Skeletal muscle cell (primary cell): ENCODE data around the gene SMPD3.

Source experiments
- DNase-seq: peaks from one replicate; pipeline ENCODE4 v3.0.0-alpha.2; 2010; ENCODE audit warnings: low read depth
- H3K4me3 ChIP-seq: 2 replicates; pipeline ENCODE4 v1.5.1; 2011; ENCODE audit warnings: low read depth, mild to moderate bottlenecking, control low read depth, low read length, moderate library complexity

SMPD3 gene

GRCh38 chr16:68473358-68474070 is 25.2 kb upstream of the SMPD3 start:
- DNase-seq: no peak
- no peak overlapping the region for H3K4me3 ChIP-seq

- no peak overlapping the region for H3K4me3 ChIP-seq
- no peak for DNase-seq
Measured at GRCh38 chr16:68472581-68472980, 24.3 kb upstream of the SMPD3 start.

- no peak overlapping the region for H3K4me3 ChIP-seq
- no peak for DNase-seq
Measured at GRCh38 chr16:68470461-68471150, 22.3 kb upstream of the SMPD3 start.

- no peak for DNase-seq
- no peak overlapping the region for H3K4me3 ChIP-seq
Measured at GRCh38 chr16:68469796-68470460, 21.6 kb upstream of the SMPD3 start.

- no peak for DNase-seq
- no peak overlapping the region for H3K4me3 ChIP-seq
Measured at GRCh38 chr16:68468842-68469241, 20.5 kb upstream of the SMPD3 start.

GRCh38 chr16:68466174-68466573 is 17.9 kb upstream of the SMPD3 start:
- no peak for DNase-seq
- H3K4me3 ChIP-seq: no peak overlapping the region

GRCh38 chr16:68463904-68464303 is 15.6 kb upstream of the SMPD3 start:
- H3K4me3 ChIP-seq: no peak overlapping the region
- no peak for DNase-seq

- no peak overlapping the region for H3K4me3 ChIP-seq
- no peak for DNase-seq
Measured at GRCh38 chr16:68460067-68460466, 11.8 kb upstream of the SMPD3 start.

GRCh38 chr16:68459457-68459856 is 11.1 kb upstream of the SMPD3 start:
- H3K4me3 ChIP-seq: no peak overlapping the region
- DNase-seq: no peak

GRCh38 chr16:68458551-68458950 is 10.2 kb upstream of the SMPD3 start:
- no peak overlapping the region for H3K4me3 ChIP-seq
- DNase-seq: no peak

- H3K4me3 ChIP-seq: no peak overlapping the region
Measured at GRCh38 chr16:68458101-68458500, 9.8 kb upstream of the SMPD3 start.

GRCh38 chr16:68455631-68456030 is 7.3 kb upstream of the SMPD3 start:
- DNase-seq: no peak
- H3K4me3 ChIP-seq: no peak overlapping the region

More at GRCh38 chr16:68458101-68458500, 9.8 kb upstream of the SMPD3 start:
- DNase-seq: no peak

- no peak for DNase-seq
- no peak overlapping the region for H3K4me3 ChIP-seq
Measured at GRCh38 chr16:68454920-68455435, 6.7 kb upstream of the SMPD3 start.

- DNase-seq: no peak
- no peak overlapping the region for H3K4me3 ChIP-seq
Measured at GRCh38 chr16:68453816-68454215, 5.5 kb upstream of the SMPD3 start.

GRCh38 chr16:68452176-68452575 is 3.9 kb upstream of the SMPD3 start:
- no peak overlapping the region for H3K4me3 ChIP-seq

GRCh38 chr16:68451676-68452075 is 3.4 kb upstream of the SMPD3 start:
- H3K4me3 ChIP-seq: no peak overlapping the region
- no peak for DNase-seq

More at GRCh38 chr16:68452176-68452575, 3.9 kb upstream of the SMPD3 start:
- DNase-seq: no peak

- no peak overlapping the region for H3K4me3 ChIP-seq
- no peak for DNase-seq
Measured at GRCh38 chr16:68450741-68451255, 2.5 kb upstream of the SMPD3 start.

- DNase-seq: no peak
- peak overlapping the region; percentile 42 for H3K4me3 ChIP-seq
Measured at GRCh38 chr16:68447653-68448359, 502 bp downstream of the SMPD3 start.
